Hepatocyte (in vitro differentiated cells): ENCODE data around the gene UROC1.

Experiments
- CTCF ChIP-seq: fragments of 200-600 bp; sonication (generic); IDR thresholded peaks from 2 replicates; pipeline ENCODE4 v1.5.1; 2016; ENCODE audit warnings: antibody characterized with exemption, mild to moderate bottlenecking; ENCODE audit not compliant: poor library complexity
- EZH2 ChIP-seq: fragments of 200-600 bp; sonication (generic); IDR thresholded peaks from 2 replicates; pipeline ENCODE4 v1.6.1; 2016; ENCODE audit warnings: antibody characterized with exemption, mild to moderate bottlenecking, borderline replicate concordance

GRCh38 chr3:126479642-126480041 is 37.9 kb downstream of the UROC1 start:
- TF ChIP-seq CTCF = no peak
- TF ChIP-seq EZH2 = no peak
